TTC549 (cell line): ENCODE measurements around the gene GBP5.
"Not testable (repeated sequence)": the region's sequence is repeated elsewhere in the genome, so short reads cannot be mapped to it uniquely, and the experiment has no call there.

Experiments used
- FAIRE-seq: peaks from 2 replicates; lab custom pipeline; 2012; peaks lifted over from hg19 to GRCh38; lab: Jason Lieb, UNC

Gene GBP5

GRCh38 chr1:89280766-89281165, 8.1 kb upstream of the GBP5 start:
- no peak for FAIRE-seq

- no peak for FAIRE-seq
Measured at GRCh38 chr1:89279011-89279466, 6.4 kb upstream of the GBP5 start.

GRCh38 chr1:89277725-89278124, 5.1 kb upstream of the GBP5 start:
- FAIRE-seq, result no peak

GRCh38 chr1:89276690-89277089, 4.0 kb upstream of the GBP5 start:
- no peak for FAIRE-seq

- FAIRE-seq, result no peak
Measured at GRCh38 chr1:89274411-89274857, 1.8 kb upstream of the GBP5 start.

GRCh38 chr1:89273324-89273778, 691 bp upstream of the GBP5 start:
- no peak for FAIRE-seq

GRCh38 chr1:89271341-89272015, 1.2 kb downstream of the GBP5 start:
- FAIRE-seq, result no peak

- no peak for FAIRE-seq
Measured at GRCh38 chr1:89270423-89270822, 2.2 kb downstream of the GBP5 start.

GRCh38 chr1:89269277-89269676, 3.4 kb downstream of the GBP5 start:
- no peak for FAIRE-seq

GRCh38 chr1:89262643-89263042, 10.0 kb downstream of the GBP5 start:
- FAIRE-seq, result no peak

- FAIRE-seq, result no peak
Measured at GRCh38 chr1:89261926-89262515, 10.6 kb downstream of the GBP5 start.

GRCh38 chr1:89260566-89261255, 11.9 kb downstream of the GBP5 start:
- no peak for FAIRE-seq

GRCh38 chr1:89260042-89260441, 12.6 kb downstream of the GBP5 start:
- no peak for FAIRE-seq

GRCh38 chr1:89259283-89259971, 13.2 kb downstream of the GBP5 start:
- no peak for FAIRE-seq

- FAIRE-seq, result no peak
Measured at GRCh38 chr1:89257041-89257440, 15.6 kb downstream of the GBP5 start.

GRCh38 chr1:89255581-89255980, 17.1 kb downstream of the GBP5 start:
- not testable (repeated sequence) for FAIRE-seq

GRCh38 chr1:89254658-89255287, 17.9 kb downstream of the GBP5 start:
- FAIRE-seq, result no peak

- FAIRE-seq, result no peak
Measured at GRCh38 chr1:89243046-89243445, 29.6 kb downstream of the GBP5 start.
